SK-N-MC (cell line): ENCODE results near the gene TMEM74B.
"Not testable (repeated sequence)": the region's sequence is repeated elsewhere in the genome, so short reads cannot be mapped to it uniquely, and the experiment has no call there.

Source experiments
- EZH2 ChIP-seq: fragments of 200-600 bp; sonication (generic); IDR thresholded peaks from one replicate; pipeline ENCODE4 v1.6.1; 2017; ENCODE audit warnings: antibody characterized with exemption
- POLR2AphosphoS5 ChIP-seq: IDR thresholded peaks from 2 replicates; pipeline ENCODE4 v1.6.1; 2012; ENCODE audit warnings: mild to moderate bottlenecking, low read depth, low read length, borderline replicate concordance

GRCh38 chr20:1149812-1150211, 35.0 kb downstream of the TMEM74B start:
- not testable (repeated sequence) for TF ChIP-seq POLR2AphosphoS5, EZH2
